HG03103 (cell line): ENCODE results near the gene CADPS.

Experiments
- ATAC-seq: cut with Tn5 transposase; IDR thresholded peaks from one replicate; pipeline ENCODE4 v1.9.1; 2021; ENCODE audit warnings: low read depth; ENCODE audit not compliant: unreplicated experiment

Gene CADPS

DNA sequence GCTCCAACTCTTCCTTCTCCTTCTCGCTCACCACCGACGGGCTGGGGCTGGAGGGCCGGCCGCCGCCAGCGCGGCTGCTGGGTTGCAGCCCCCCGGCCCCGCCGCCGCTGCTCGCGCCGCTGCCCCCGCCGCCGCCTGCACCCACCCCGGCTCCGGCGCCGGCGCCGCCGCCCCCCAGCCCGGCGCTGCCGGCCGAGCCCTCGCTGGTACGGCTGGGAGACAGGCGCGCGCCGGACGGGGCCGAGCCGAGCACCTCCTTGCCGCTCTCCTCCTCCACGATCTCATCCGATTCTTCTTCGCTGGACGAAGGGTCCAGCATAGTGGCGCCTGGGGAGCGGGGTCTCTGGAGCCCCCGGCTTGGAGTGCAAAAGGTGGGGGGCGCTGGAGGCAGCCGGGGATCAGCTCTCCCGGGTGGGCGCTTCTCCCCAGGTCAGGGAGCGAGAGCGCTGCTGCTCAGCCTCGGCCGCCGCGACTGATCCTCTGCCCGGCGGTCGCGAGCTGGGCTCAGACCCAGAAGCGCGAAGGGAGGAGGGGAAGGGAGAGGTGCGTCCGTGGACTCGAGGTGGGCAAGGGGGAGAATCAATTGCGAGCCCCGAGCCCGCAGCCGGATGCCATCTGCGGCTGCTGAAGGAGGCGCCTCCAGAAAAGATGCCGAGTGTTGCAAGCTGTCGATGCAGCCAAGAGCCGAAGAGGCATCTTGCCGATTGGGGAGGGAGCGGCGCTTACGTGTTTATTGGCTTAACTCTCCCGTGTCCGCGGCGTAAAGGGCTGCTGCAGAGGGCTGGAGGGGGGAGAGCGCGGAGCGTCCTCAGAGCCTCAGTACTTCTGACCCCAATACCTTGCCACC lies at the start of gene CADPS:
CADPS (minus strand) TSS at position 706 of the 847 bp plus-strand sequence; CDS start at position 319, 387 bp downstream.
- no peak for ATAC-seq

DNA sequence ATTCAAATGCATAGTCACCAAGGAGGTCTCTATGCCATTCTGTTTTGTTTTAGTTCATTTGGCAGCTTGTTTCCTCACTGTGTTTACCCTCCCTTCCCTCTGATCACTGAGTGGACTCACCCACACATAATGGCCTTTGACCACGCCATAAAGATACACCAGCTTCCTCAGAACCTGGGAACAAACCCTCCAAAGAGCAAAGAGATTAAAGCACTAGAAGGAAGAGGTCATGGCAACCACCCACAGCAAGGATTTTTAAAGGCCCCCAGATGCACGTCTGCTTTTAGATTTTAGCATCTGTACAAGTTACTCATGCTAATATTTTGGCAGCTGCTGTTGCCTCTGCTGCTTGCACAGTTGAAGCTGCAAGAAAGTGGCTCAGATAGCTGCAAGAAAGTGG lies 47.9 kb upstream of the CADPS start:
- no peak for ATAC-seq

DNA sequence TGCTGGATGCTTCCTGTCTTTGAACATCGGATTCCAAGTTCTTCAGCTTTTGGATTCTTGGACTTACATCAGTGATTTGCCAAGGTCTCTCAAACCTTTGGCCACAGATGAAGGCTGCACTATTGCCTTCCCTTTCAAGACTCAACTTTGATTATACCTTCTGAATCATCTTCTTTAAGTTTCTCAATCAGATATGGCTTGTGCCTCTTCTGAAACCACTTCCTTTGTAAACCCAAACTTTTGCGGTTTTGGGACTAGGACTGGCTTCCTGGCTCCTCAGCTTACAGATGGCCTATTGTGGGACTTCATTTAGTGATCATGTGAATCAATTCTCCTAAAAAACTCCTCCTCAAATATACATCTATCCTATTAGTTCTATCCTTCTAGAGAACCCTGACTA lies 47.1 kb upstream of the CADPS start:
- ATAC-seq = no peak

DNA sequence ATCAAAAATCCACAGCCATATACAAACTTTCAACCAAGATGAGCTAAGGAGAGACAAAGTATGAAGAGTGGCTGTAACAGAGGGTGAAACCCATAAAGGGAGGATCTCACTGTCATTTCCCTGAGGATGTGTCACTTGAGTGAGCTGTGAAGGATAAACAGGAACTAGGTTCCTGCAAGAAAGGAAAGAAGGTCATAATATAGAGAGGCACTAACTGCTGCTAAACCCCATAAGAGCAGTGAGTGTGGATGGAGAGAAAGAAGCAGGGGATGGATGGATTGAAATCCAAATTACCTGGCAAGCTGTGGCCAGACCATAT lies 45.2 kb upstream of the CADPS start:
- no peak for ATAC-seq

DNA sequence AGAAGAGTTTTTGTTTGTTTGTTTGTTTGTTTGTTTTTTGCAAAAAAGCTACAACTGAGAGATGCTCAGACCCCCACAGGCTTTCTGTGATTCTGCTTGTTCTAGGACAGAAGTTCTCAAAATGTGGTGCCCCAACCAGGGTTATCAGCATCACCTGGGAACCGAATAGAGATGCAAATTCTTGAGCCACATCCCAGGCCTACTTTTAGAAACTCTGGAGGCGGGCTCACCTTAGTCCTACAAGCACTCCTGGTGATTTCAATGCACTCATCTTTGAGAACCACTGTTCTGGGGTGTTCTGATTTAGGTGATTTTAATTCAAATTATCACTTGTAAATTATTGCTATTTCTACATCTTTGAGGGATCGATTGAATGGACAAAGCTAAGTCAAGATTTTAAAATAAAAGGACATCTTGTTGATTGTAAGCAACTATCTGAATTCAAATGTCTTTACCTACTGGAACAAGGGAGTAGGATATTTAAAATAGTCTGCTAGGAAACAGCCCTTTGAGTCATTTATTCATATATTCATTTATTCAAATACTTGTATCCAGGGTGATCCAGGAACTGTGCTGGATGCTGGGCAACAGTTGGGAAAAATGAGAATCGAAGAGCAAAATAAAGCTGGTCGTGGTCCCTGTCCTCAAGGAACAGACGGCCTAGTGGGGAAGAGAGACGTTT lies 44.7 kb upstream of the CADPS start:
- ATAC-seq = no peak

DNA sequence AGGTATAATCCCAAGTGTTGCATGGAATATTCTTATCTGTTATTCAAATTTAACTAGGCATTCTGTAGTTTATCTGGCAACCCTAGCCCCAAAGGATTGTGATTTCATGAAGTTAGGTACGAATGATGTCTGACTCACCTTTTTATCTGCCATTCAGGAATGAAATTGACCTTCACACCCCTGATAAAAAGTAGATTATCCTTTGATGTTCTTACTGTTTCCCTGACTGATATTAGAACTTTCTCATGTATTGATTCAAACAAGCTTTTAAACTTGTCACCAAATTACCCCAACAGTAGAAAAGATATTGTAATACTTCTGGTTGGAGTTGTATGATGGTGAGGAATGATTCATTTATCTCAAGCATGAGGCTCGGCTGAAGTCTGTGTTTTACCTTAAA lies 43.6 kb upstream of the CADPS start:
- ATAC-seq = no peak

DNA sequence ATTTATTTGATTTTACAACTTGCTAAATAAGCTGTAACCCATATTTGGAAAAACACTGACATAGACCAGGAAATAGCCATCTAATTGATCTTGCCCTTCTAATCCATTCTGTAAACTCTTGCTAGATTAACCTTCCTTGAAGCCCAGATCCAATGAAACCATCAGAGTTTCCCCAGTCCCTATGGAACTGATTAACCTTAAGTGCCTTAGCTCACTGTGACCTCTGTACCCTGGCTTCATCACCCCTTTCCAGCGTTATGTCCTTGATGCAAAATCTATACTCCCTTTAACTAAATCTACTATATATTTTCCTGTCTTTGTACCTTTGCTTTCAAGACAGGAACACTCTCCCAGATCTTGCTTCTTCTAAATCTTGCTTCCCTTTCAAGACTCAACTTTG lies 42.9 kb upstream of the CADPS start:
- no peak for ATAC-seq

DNA sequence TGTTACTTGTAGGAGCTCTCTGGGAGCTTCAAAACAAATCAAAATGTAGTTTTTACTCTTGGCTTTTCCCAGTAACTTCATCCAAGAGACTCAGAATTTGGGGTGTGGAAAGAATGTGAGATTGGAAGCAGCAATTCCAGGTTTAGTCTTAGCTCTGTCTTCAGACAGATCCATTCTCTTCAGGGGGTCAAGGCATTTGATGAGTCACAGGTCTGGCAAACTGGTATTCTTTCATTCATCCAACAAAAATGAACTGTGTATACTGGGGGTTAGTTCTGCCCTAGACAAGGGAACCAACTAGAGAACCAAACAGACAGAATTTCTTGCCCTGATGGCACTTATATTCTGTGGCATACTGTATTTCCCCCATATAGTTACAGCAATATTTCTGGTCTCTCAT lies 36.3 kb upstream of the CADPS start:
- no peak for ATAC-seq

DNA sequence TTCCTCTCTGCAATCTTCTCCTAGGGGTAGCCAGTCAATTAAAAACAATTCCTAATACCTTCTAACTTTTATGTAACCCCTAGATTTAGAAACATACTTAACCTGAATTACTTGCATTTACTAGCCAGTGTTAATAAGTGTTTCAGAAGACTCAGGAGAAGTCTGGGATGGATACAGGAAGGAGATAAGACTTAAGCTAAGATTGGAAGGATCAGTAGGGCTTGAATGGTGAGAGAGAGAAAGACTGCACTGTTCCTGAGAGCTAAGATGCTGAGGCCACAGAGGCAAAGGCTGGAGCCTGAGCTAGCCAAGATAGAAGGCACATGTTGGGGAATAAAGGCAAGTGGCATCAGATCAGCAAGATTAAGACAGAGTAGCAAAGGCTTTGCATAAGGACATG lies 30.1 kb upstream of the CADPS start:
- no peak for ATAC-seq

DNA sequence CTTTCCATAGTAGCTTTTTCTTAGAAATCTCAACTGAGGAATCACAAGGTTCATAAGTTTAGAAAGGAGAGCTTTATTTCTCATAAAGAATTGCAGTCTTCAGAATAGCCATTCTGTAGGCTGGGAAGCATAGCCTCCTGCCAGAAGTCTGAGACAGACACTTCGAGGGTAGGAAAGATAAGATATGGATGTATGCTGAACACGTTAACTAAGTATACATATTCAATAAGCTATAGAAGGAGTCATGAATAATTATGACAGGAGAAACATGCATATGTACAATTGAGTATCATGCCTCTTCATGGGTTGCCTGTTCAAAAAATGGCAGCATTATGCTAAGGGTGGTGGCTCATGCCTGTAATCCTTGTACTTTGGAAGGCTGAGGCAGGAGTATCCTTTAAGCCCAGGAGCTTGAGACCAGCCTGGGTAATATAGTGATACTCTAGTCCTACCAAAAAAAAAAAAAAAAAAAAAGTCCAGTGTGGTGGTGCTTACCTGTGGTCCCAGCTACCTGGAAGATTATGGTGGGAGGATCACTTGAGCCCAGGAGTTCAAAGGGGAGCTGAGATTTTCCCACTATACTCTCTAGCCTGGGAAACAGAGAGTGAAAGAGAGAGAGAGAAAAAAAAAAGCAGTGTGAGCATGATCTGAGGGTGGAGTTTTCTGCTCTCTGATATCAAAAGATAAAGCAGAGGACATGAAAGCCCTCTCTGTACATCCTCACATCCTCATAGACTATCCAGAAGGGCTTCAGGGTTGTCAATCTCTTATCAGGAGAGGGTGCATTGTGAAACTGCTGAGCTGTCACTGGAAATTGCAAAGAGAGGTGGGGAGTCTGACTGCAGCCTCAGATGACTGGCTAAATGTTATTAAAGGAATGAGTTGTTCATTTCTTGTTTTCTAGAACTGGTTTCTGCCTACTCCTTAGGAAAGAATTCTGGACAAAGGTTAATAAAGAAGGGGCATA lies 23.6 kb upstream of the CADPS start:
- no peak for ATAC-seq

DNA sequence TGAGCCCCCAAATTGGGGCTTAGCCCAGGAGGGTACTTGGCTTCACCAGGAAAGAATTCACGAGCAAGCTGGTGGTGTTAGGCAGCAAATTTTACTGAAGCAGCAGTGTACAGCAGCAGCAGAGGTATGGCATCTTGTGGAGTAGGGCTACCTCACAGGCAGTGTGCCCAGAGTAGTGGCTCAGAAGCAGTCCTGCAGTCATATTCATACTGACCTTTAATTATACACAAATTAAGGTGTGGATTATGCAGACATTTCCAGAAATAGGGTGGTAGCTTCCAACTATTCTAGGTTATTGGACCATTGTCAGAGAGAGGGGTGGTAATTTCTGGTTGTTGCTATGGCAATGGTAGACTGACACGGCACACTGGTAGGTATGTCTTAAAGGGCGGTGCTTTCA lies 20.7 kb upstream of the CADPS start:
- ATAC-seq = no peak

DNA sequence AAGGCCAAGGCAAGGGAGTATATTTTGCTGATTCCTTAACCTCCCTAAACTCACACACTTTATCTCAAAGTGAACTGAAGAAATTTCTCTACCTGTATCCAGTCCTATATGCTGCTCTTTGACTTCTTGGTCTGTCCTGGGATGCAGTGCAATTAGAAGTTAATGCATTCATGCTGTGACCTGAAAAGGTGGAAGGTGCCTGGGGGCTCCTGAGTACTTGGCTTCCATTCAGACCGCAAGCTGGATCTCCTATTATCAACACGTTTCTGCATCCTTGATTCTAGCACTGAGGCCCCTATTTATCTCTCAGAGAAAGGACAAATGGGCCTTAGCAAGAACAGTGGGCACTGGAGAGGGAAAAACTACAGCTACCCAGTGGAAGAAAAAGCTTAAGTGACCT lies 17.7 kb upstream of the CADPS start:
- no peak for ATAC-seq

DNA sequence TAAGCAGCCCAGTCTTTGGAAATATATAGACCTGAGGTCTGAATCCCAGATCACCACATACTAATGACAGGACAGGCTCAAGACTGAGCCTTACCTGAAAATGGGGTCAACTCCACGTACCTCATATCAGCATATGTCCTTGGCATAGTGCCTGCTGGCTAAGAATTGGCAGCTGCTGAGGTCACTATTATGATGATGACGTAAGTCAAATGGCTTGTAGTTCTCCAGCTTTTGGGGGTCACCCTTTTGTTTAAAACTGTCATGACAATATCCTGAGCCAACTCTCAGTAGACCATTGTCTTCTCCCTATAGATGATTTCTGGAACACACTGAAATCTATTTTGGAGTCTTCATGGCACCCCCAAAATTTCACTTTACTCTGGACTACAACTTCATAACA lies 16.8 kb upstream of the CADPS start:
- ATAC-seq = no peak

DNA sequence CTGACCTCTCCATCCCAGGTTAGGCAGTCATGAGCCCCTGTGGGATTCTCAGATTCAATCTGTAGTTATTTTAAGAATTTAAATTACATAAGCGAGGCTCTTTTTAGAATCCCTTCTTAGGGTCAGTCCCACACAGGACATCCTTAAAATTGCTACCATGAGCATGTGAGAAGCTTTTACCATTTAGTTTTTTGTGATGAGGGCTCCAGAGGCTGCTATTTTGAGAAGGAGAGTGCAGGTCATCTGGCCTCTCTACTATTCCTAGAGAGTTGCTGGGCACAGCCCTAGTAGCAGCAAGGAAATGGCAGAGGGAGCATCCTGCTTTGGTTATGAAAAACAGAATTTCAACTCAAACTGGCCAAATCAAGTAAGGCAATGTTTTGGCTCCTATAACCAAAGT lies 13.6 kb upstream of the CADPS start:
- no peak for ATAC-seq

DNA sequence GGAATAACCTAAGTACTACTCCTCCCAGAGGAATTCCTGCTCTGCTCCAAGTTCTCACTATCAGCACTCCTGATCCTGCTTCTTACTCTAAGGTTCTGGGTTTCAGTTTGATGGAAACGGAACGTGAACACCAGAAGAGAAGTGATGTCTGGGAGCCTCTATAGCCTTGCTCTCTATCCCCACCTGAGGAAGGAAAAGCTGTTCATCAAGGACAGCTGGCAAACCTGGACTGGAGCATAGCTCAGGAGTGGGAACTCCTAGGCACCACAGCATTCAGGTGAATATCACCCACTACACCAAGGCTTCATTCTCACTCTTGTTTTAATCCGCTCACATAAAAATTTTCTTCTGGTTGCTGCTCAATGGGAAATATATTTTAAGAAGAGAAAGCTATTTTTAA lies 13.0 kb upstream of the CADPS start:
- ATAC-seq = no peak

DNA sequence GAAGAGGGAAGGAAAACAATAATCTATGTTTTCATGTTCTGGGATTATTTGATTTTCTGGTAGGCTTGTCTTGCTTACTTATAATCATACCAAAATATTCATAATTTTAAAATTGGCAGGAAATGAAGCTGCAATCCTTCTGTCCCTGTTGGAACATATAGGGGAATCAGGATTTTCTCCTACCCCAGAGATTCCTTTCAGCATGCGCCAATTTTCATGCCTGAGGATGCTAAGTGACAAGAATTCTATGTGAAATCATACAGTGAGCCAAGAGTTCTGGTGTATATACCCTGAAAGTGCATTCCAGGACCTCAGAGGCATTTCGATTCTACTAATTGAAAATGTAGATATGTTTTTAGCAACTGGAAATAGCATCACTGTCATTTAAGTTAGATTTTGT lies 9.9 kb upstream of the CADPS start:
- ATAC-seq = no peak

DNA sequence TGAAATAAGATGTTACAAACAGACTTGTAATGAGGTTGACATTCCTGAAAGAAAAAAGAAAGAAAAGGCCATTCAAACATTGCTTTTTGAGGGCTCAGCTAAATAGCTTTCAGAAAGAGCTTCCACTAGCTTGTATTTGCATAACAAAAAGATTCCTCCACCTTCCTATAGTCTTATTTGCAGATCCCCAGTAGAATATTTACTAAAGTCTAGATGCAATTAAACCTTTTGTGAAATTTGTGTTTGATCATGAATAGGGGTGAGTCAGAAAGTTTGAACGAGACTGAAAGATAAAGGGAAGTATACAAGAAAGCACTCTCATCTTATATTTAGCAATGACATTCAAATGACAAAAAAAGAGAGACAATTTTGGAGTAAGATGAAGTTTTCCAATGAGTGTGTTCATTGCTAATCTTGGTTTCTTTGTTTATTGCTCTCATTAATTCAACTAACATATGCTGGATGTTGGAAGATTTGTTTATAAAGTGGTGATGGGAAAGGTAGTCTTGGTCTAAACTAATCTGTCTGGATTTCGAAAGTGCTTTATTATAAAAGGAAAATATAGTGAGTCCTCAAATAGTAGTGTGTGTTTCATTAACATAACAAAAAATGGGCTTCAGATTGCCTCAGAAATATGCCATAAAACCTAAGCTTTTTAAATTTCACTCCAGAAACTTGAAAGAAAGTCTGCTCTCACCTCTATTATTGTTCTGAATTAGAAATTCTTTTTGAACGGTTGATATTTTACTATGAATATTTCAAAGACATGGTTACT lies 9.1 kb upstream of the CADPS start:
- ATAC-seq = no peak

DNA sequence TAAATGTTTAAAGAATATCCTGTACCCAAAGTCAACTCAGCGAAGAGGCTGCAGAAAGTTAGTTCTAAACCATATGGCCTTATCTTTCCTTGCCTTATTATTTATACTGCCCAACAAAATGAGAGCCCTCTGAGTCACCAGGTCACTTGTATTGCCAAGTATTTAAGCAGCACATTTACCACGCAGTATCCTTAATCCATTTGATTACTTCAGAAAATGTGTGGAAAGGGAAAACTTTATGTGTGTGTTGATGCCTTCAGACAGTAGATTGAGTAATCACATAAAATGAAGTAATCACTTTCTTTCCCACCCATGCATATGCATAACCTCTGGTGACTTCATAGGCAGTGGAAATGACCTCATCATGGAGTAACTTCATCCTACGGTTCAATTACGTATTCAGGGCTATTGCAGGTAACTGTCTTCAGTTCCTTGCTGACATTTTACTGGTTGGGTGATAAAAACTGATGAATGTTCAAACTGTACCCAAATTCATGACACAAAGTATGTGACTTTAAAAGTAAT lies 7.5 kb upstream of the CADPS start:
- ATAC-seq = no peak

DNA sequence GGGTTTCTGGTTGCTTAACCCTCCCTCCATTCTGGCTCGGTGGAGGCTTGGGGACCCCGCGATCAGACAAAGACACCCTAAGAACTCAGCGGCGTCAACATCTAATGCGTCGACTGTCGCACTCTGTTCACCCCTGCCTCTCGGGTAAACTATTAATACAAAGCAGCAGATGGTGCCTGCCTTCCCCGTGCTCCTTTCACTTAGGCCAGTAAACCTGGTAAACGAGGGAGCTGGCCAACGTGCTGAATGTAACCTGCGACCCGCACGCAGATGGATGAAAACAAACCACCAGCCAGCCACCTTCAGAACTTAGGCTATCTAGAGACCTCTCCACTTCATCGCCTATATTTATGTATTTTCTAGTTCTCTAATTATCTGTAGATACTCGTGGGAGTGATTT lies 848 bp upstream of the CADPS start:
- no peak for ATAC-seq

DNA sequence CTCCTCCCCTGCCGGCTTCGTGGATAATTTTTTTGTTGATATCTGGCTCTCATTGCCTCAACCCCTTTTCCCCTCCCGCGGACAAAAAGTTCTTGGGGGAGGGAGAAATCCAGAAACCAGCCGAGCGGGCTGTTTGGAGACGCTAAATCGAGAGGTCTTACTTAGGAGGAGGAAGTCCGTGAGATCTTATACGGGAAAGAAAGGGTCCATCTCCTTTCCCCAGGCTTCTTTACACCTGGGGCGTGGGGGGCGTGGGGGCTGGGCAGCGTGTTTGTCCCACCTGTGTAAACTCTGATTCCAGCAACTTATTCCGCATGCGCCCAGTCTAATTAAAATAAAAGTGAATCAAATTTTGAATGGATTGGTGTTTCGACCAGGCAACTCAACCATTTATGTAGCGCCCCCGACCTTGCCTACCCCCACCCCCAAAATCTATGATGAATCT lies 364 bp upstream of the CADPS start:
- no peak for ATAC-seq
